Spleen (tissue), 11 donors: ENCODE data around the gene FSCN2. TPM values are rescaled to one million over a fixed set of nuclear protein-coding genes. Genes with fewer than 3 reads are reported as not detected.

ENCODE experiments used
- DNase-seq: peaks from one replicate; pipeline ENCODE4 v3.0.0-alpha.2; 2020
- H3K27ac ChIP-seq, 8 donors: fragments of 200-600 bp; sonication (generic) in 7 of 8; 1 replicate in 4 of 8; 2 replicates in 4 of 8; pipeline versions ENCODE4 v1.5.0 to v1.8.0; 2016 to 2021; ENCODE audit warnings: inconsistent platforms in 4 of 8, mild to moderate bottlenecking in 4 of 8, moderate library complexity in 1 of 8
- H3K27me3 ChIP-seq, 7 donors: fragments of 200-600 bp; sonication (generic) in 6 of 7; replicated peaks in 1 of 7; 1 replicate in 4 of 7; 2 replicates in 3 of 7; pipeline versions ENCODE4 v1.5.0 to v1.8.0; 2016 to 2021; ENCODE audit warnings: inconsistent platforms in 3 of 7, mild to moderate bottlenecking in 1 of 7
- H3K36me3 ChIP-seq, 6 donors: fragments of 200-600 bp; sonication (generic) in 5 of 6; 1 replicate in 4 of 6; 2 replicates in 2 of 6; pipeline versions ENCODE4 v1.5.0 to v1.8.0; 2016 to 2021; ENCODE audit warnings: inconsistent platforms in 2 of 6
- H3K4me1 ChIP-seq, 6 donors: fragments of 200-600 bp; sonication (generic) in 5 of 6; 1 replicate in 3 of 6; 2 replicates in 3 of 6; pipeline versions ENCODE4 v1.5.0 to v1.8.0; 2016 to 2021; ENCODE audit warnings: inconsistent platforms in 3 of 6
- H3K4me3 ChIP-seq, 8 donors: fragments of 200-600 bp; sonication (generic) in 7 of 8; 1 replicate in 4 of 8; 2 replicates in 4 of 8; pipeline versions ENCODE4 v1.5.0 to v1.8.0; 2016 to 2021; ENCODE audit warnings: inconsistent platforms in 4 of 8, mild to moderate bottlenecking in 4 of 8, moderate library complexity in 2 of 8
- H3K9me3 ChIP-seq, 8 donors: fragments of 200-600 bp; sonication (generic) in 7 of 8; 1 replicate in 4 of 8; 2 replicates in 4 of 8; pipeline versions ENCODE4 v1.5.0 to v1.8.0; 2016 to 2021; ENCODE audit warnings: inconsistent platforms in 4 of 8
- CTCF ChIP-seq, 11 experiments: fragments of 200-600 bp in 7 of 11; fragments of 450-650 bp in 4 of 11; sonication (generic) in 4 of 11; IDR thresholded peaks in 8 of 11; conservative IDR thresholded peaks in 3 of 11; 1 replicate in 7 of 11; 2 replicates in 4 of 11; pipeline versions ENCODE4 v1.4.0 to v1.8.0; 2016 to 2021; ENCODE audit warnings: antibody characterized with exemption in 11 of 11, inconsistent platforms in 4 of 11, mild to moderate bottlenecking in 1 of 11
- POLR2A ChIP-seq, 3 donors: fragments of 450-650 bp; IDR thresholded peaks; one replicate each; pipeline ENCODE4 v1.5.1; 2017; ENCODE audit warnings: antibody characterized with exemption in 3 of 3, mild to moderate bottlenecking in 1 of 3
- POLR2AphosphoS5 ChIP-seq, 3 donors: sonication (generic); formaldehyde crosslinking; IDR thresholded peaks; one replicate each; pipeline ENCODE4 v1.5.1; 2017; ENCODE audit warnings: antibody characterized with exemption in 3 of 3
- WGBS, 5 donors: extraction: QIAGEN DNeasy Blood & Tissue Kit in 3 of 5; methylation state at CpG; one replicate each; pipeline versions ENCODE4 v1.1.5 to v1.1.7; 2013 to 2018; 5-methylcytosine and 5-hydroxymethylcytosine counted together
- intact Hi-C: fragments of 100-400 bp; cut with DNase I; formaldehyde crosslinking; loops from one replicate; pipeline ENCODE4 v1.15.0; 2023; ENCODE audit warnings: low total_unique reads
- polyA plus RNA-seq, 3 donors: library from polyadenylated mRNA; stranded (reverse); fragments of 200-250 nt; gene quantifications; one replicate each; pipeline ENCODE4 v1.2.1, GENCODE V29; 2013
- total RNA-seq, 7 donors: library from RNA; depleted of rRNA in 3 of 7; stranded (reverse); fragments of >200 nt in 3 of 7; fragmentation: NEBNext Ultra II Directional in 4 of 7; extraction: Animal tissue kit (Norgen Biotek cat#: 25700) in 4 of 7; gene quantifications; one replicate each; pipeline versions ENCODE4 v1.1.0 to v1.2.1, GENCODE V29; 2016 to 2021
- donor health status: healthy with polysubstance abuse.
- donor health status: DM: no; HTN: no; CAD: no; lungs with moderate emphysema.
- donor health status: DM: no; HTN: no; CAD: no.
- donor health status: Bipolar disorder and iron deficiency.
- donor health status: healthy.
- donor health status: DM: no; HTN: no; CAD: no.
- donor health status: DM: yes; HTN: yes; CAD: no.

FSCN2 gene
- total and polyA plus RNA-seq, 10 donors, result 0.41 to 4.0 (median 2.4) TPM

- DNase-seq, result no peak
- Histone ChIP-seq H3K9me3 (no peaks in the 10 kb centered on the region), H3K36me3 (peaks cover 4 to 42% (median 35%) of the 10 kb centered on the region in 6 donors), H3K4me3 (peak overlapping the region; percentile 86 to 99 (median 94)), H3K27me3 (no peaks in the 10 kb centered on the region), H3K27ac (peak overlapping the region; percentile 31 to 100 (median 100)), H3K4me1 (peaks cover 14 to 57% (median 38%) of the 10 kb centered on the region in 6 donors)
- TF ChIP-seq POLR2AphosphoS5 (IDR thresholded peaks at IDR 0.05) (no peak), CTCF (IDR thresholded peaks at IDR 0.05 in 8 of 11, conservative IDR thresholded peaks at IDR 0.05 in 3 of 11) (no peak), POLR2A (IDR thresholded peaks at IDR 0.05) (no peak)
- WGBS, 5 donors, result 18 to 22% (median 21%) methylated on average over 11 to 12 of the region's 12 CpGs
- intact Hi-C loops, result no loop called here
Observed at GRCh38 chr17:81509207-81509971, 18.8 kb upstream of the FSCN2 start.

- H3K4me1 ChIP-seq, result peaks cover 14 to 60% (median 38%) of the 10 kb centered on the region in 6 donors
- TF ChIP-seq CTCF (IDR thresholded peaks at IDR 0.05 in 8 of 11, conservative IDR thresholded peaks at IDR 0.05 in 3 of 11) (no peak), POLR2A (IDR thresholded peaks at IDR 0.05) (no peak), POLR2AphosphoS5 (IDR thresholded peaks at IDR 0.05) (no peak)
- H3K27ac ChIP-seq, result peak overlapping the region; percentile 88 to 100 (median 100)
- H3K27me3 ChIP-seq, result no peaks in the 10 kb centered on the region
- H3K4me3 ChIP-seq, result peak overlapping the region; percentile 86 to 99 (median 94)
- DNase-seq, result no peak
- intact Hi-C loops, result no loop called here
- 3 to 6% (median 3%) methylated on average over 22 of the region's 22 CpGs for WGBS, 5 donors
- H3K9me3 ChIP-seq, result no peaks in the 10 kb centered on the region
- H3K36me3 ChIP-seq, result peaks cover 4 to 42% (median 35%) of the 10 kb centered on the region in 6 donors
Observed at GRCh38 chr17:81509972-81510784, 18.0 kb upstream of the FSCN2 start.

GRCh38 chr17:81510785-81511553 lies 17.2 kb upstream of the FSCN2 start:
- no peaks in the 10 kb centered on the region for H3K27me3 ChIP-seq
- 0 to 3% (median 1%) methylated on average over 40 to 48 of the region's 48 CpGs for WGBS, 5 donors
- H3K9me3 ChIP-seq, result no peaks in the 10 kb centered on the region
- peak overlapping the region; percentile 86 to 99 (median 94) for H3K4me3 ChIP-seq
- peak overlapping the region; percentile 88 to 100 (median 100) for H3K27ac ChIP-seq
- intact Hi-C loops, result no loop called here
- peak; percentile 89 for DNase-seq
- TF ChIP-seq POLR2AphosphoS5 (IDR thresholded peaks at IDR 0.05) (peak; percentile 43 to 75 (median 57)), CTCF (IDR thresholded peaks at IDR 0.05 in 8 of 11, conservative IDR thresholded peaks at IDR 0.05 in 3 of 11) (no peak)
- H3K4me1 ChIP-seq, result peaks cover 18 to 68% (median 46%) of the 10 kb centered on the region in 6 donors
- peaks cover 4 to 42% (median 35%) of the 10 kb centered on the region in 6 donors for H3K36me3 ChIP-seq
